T-helper 2 cell treated with Interferon-gamma antibody and Interleukin-4, amounts not matched to agents 5 μg/mL and 100 μg/mL, for 36 hours (primary cell): ENCODE measurements around the gene PAEP.
"Not testable (repeated sequence)": the region's sequence is repeated elsewhere in the genome, so short reads cannot be mapped to it uniquely, and the experiment has no call there.

Experiments used
- DNase-seq: peaks from one replicate; pipeline ENCODE4 v3.0.0; 2021; ENCODE audit warnings: low spot score
- H3K27ac Mint-ChIP-seq: one replicate; pipeline ENCODE4 v1.8.0; 2021; ENCODE audit warnings: mild to moderate bottlenecking, mixed read lengths
- H3K27me3 Mint-ChIP-seq: one replicate; pipeline ENCODE4 v1.8.0; 2021; ENCODE audit warnings: low read depth, mixed read lengths
- H3K36me3 Mint-ChIP-seq: one replicate; pipeline ENCODE4 v1.8.0; 2021; ENCODE audit warnings: low read depth, mixed read lengths
- H3K4me1 Mint-ChIP-seq: one replicate; pipeline ENCODE4 v1.8.0; 2021; ENCODE audit warnings: low read depth, mixed read lengths
- H3K4me3 Mint-ChIP-seq: one replicate; pipeline ENCODE4 v1.8.0; 2022; ENCODE audit warnings: mild to moderate bottlenecking, moderate library complexity, mixed read lengths
- H3K9me3 Mint-ChIP-seq: one replicate; pipeline ENCODE4 v1.8.0; 2021; ENCODE audit warnings: mixed read lengths

Gene PAEP

DNA sequence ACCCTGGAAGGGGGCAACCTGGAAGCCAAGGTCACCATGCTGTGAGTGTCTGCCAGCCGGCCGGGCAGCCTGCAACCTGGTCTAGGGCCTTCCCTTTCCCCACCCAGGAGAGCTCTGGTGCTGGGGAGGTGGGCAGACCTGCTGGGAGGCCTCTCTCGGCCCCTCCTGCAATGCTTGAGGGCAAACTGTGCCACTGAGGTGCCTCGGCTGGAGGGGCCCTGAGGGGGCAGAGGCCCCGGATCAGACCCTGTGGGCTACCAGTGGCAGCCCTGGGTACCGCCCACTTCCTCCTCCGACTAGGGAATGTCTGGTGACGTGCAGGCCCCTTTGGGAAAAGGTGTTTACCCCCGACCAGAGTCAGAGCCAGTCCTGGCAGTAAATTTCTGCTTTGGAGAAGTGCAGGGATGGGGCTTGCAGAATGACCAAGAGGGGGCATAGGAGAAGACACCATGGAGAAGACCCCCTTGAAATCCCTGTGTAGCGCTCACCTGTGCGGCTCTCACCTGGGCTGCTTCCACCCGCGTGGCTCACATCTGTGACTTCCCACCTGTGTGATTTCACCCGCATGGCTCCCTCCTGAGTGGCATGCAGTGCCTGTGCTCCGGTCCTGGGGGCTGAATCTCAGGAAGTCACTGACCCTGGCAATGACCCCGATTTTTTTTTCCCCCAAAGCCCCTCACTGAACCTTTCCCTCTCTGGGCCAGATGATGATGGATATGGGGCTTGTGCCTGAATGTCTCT lies 39.2 kb upstream of the PAEP start:
- no peak overlapping the region for H3K27ac Mint-ChIP-seq
- no peaks in the 10 kb centered on the region for H3K9me3 Mint-ChIP-seq
- no peak overlapping the region for H3K4me3 Mint-ChIP-seq
- H3K36me3 Mint-ChIP-seq, result no peaks in the 10 kb centered on the region
- no peaks in the 10 kb centered on the region for H3K4me1 Mint-ChIP-seq
- DNase-seq, result no peak
- H3K27me3 Mint-ChIP-seq, result peaks cover 9% of the 10 kb centered on the region

DNA sequence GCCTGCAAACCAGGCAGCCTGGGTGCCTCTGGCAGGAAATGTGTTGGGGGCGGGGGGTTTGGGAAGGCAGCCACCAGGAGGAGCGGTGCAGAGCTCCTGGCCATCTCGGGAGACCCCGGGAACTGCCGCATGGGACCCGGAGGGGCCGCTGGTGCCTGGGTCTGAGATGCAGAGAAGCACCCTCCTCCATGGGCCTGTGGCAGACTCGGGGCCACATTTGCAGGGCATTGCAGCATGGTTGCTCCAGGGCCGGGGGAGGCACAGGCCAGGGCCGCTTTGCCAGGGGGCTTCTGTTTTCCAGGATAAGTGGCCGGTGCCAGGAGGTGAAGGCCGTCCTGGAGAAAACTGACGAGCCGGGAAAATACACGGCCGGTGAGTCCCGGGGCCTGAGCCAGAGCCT lies 38.6 kb upstream of the PAEP start:
- no peak overlapping the region for H3K4me3 Mint-ChIP-seq

DNA sequence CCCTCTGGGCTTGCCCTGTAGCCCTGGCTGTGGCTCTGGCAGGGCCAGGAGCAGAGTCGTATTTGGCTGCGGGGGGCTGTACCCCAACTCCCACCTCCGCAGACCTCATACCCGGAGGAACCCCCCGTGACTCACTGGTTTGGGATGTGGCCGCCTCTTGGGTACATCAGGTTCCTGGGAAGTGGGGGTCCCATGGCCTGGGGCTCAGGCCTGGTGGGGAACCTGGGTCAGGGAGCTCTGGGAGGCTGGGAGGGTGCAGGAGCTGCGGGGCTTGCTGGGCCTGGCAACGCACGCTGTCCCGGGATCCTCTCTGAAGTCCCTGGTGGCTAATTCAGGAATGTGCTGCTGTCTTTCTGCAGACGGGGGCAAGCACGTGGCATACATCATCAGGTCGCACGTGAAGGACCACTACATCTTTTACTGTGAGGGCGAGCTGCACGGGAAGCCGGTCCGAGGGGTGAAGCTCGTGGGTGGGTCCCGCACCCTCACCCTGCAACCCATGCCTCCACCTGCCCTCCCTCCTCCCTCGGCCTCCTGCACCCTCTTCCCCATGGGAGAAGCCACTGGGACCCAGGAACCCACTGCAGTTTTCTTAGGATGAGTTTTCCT lies 37.9 kb upstream of the PAEP start:
- no peak for DNase-seq
- Mint-ChIP-seq H3K4me1 (no peaks in the 10 kb centered on the region), H3K4me3 (no peak overlapping the region), H3K27ac (no peak overlapping the region), H3K9me3 (no peaks in the 10 kb centered on the region), H3K27me3 (peaks cover 3% of the 10 kb centered on the region), H3K36me3 (no peaks in the 10 kb centered on the region)

More for the DNA sequence above, 38.6 kb upstream of the PAEP start:
- peaks cover 9% of the 10 kb centered on the region for H3K27me3 Mint-ChIP-seq
- DNase-seq, result no peak
- no peaks in the 10 kb centered on the region for H3K9me3 Mint-ChIP-seq
- H3K27ac Mint-ChIP-seq, result no peak overlapping the region
- H3K36me3 Mint-ChIP-seq, result no peaks in the 10 kb centered on the region
- H3K4me1 Mint-ChIP-seq, result no peaks in the 10 kb centered on the region

DNA sequence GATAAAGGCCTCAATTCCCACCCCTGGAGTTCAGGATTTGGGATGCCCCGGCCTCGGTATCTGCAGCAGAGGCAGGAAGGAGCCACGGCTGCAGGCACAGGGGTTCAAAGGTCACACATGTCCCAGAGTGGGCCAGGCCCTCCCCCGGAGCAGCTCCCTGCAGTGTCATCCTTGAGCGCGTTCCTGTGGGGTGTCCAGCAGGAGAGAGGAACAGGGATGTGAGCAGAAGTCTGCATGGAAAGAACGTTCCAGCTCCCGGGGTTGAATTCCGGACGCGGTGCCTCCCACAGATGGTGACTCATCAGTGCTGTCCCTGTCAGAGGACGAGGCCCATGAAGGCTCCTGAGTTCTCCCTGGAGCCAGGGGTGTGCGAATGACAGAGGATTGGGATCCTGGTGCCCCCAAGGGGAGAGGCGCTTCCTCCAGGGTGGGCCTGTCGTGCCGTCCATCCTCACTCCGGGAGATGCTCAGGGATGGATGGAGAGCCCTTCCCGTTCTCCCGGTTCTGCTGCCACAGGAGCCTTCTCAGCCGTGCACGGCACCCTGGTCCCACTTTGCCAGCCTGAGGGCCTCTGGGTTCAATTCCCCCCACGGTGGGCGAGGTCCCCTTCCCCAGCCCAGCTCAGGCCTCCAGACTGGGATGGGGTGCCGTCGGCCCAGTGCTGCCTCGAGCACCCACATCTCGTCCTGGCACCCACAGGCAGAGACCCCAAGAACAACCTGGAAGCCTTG lies 37.3 kb upstream of the PAEP start:
- Mint-ChIP-seq H3K4me3 (no peak overlapping the region), H3K4me1 (no peaks in the 10 kb centered on the region), H3K27ac (no peak overlapping the region), H3K9me3 (no peaks in the 10 kb centered on the region), H3K27me3 (peaks cover under 1% of the 10 kb centered on the region), H3K36me3 (no peaks in the 10 kb centered on the region)
- no peak for DNase-seq

DNA sequence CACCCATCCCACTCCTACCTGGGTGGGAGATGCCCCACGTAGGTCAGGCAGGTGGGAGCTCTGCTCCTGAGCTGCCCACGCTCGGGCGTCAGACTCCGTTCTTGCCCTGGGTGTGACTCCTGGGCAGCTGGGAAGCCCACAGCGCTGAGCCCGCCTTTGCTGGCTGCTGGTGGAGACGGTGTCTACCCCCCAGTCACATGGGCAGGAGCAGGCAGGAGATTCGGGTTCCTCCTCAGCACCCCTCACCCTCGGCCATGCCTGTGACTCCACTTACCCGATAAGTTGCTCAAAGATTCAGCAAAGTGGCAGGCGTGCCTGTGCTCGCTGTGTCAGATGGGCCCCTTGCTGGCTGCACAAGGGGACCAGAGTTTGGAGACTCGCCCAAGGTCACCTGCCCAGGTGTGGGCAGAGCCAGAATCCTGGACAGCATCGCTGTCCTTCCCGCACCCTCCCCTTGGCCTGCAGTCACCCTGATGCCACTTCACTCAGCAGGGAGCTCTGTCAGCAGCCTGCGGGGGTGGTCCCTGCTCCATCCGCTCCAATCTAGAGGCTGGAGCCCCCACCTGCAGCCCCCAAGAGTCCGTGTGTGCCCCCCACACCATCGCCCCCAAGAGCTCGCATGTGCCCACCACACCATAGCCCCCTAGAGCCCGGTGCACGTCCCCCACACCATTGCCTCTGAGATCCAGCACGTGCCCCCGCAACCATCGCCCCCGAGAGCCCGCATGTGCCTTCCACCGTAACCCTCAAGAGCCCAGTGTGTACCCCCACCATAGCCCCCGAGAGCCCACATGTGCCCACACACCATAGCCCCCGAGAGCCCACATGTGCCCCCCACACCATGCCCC lies 36.1 kb upstream of the PAEP start:
- Mint-ChIP-seq H3K36me3 (no peaks in the 10 kb centered on the region), H3K27me3 (no peaks in the 10 kb centered on the region), H3K9me3 (no peaks in the 10 kb centered on the region), H3K27ac (no peak overlapping the region), H3K4me3 (no peak overlapping the region), H3K4me1 (no peaks in the 10 kb centered on the region)
- no peak for DNase-seq

DNA sequence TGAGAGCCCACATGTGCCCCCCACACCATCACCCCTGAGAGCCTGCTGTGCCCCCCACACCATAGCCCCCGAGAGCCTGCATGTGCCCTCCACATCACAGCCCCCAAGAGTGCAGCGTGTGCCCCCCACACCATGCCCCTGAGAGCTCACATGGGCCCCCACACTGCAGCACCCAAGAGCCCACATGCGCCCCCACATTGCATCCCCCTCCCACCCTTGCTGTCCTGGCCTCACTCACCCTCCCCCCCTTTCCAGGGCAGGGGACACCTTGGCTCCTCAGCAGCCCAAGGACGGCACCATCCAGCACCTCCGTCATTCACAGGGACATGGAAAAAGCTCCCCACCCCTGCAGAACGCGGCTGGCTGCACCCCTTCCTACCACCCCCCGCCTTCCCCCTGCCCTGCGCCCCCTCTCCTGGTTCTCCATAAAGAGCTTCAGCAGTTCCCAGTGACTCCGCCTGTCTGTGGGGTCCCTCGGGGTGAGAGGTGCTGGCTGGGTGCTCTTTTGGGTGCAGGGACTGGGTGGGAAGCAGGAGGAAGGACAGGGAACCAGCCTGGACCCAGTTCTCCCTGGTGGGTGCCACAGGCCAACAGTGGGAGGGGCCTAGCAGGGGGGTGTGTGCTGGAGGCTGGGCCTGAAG lies 35.3 kb upstream of the PAEP start:
- Mint-ChIP-seq H3K27ac (no peak overlapping the region), H3K27me3 (no peaks in the 10 kb centered on the region)

DNA sequence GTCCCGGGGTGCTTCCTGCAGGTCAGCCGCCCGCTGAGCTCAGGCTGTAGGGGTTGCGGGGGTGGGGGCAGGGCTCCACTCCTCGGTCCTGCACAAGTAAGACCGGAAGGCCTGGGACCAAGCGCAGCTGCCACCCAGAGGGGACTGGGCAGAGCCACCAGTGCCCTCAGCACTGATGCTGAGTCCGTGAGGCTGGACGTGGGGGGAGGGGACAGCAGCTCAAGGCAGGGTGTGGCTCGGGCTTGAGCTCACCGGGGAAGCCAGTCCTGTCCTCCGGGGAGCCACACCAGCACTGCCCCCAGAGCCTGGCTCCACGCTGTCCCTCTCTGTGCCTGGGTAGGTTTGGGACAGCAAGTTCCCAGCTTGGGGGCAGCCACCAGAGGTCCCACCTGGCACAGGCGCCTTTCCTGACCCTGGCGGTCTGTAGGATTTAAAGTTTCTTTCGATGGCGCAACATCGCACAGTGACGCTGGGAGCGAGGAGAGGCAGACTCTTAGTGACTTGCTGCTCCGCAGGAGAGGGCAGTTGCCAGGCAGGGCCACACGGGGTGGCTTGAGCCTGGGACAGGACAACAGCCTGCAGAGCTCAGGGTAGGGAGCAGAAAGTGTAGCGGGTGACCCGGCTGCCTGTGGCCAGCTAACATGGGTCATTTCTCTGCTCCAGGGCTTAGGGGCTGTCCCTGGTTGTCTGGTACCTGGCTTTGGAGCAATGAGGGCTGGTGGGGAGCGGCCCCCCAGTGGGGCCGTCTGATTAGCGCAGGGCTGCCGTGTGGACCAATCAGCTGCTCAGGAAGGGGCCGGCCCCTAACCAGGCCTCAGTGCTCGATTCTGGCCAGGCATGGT lies 34.6 kb upstream of the PAEP start:
- H3K36me3 Mint-ChIP-seq, result no peaks in the 10 kb centered on the region
- no peak for DNase-seq
- H3K27ac Mint-ChIP-seq, result no peak overlapping the region
- H3K27me3 Mint-ChIP-seq, result no peaks in the 10 kb centered on the region
- H3K9me3 Mint-ChIP-seq, result no peaks in the 10 kb centered on the region
- H3K4me3 Mint-ChIP-seq, result no peak overlapping the region
- no peaks in the 10 kb centered on the region for H3K4me1 Mint-ChIP-seq

More for the DNA sequence above, 35.3 kb upstream of the PAEP start:
- no peaks in the 10 kb centered on the region for H3K9me3 Mint-ChIP-seq
- H3K4me1 Mint-ChIP-seq, result no peaks in the 10 kb centered on the region
- H3K4me3 Mint-ChIP-seq, result no peak overlapping the region
- no peak for DNase-seq
- no peaks in the 10 kb centered on the region for H3K36me3 Mint-ChIP-seq

DNA sequence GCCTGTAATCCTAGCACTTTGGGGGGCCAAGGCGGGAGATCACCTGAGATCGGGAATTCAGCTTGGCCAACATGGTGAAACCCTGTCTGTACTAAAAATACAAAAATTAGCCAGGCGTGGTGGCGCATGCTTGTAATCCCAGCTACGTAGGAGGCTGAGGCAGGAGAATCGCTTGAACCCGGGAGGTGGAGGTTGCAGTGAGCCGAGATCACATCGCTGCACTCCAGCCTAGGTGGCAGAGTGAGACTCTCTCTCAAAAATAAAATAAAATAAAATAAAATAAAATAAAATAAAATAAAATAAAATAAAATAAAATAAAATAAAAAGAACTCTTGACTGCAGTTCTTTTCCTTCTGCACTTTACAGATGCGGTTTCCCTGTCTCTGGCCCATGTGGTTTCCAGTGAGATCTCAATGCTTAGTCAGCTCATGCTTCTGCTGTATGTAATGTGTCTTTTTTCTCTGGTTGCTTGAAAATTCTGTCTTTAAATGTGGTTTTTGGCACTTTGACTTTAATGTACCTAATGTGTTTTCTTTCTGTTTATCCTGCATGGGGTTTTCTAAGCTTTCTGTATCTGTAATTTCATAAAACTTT lies 32.6 kb upstream of the PAEP start:
- H3K27me3 Mint-ChIP-seq, H3K9me3 Mint-ChIP-seq, DNase-seq, H3K4me1 Mint-ChIP-seq, H3K4me3 Mint-ChIP-seq, H3K36me3 Mint-ChIP-seq, H3K27ac Mint-ChIP-seq: not testable (repeated sequence)

DNA sequence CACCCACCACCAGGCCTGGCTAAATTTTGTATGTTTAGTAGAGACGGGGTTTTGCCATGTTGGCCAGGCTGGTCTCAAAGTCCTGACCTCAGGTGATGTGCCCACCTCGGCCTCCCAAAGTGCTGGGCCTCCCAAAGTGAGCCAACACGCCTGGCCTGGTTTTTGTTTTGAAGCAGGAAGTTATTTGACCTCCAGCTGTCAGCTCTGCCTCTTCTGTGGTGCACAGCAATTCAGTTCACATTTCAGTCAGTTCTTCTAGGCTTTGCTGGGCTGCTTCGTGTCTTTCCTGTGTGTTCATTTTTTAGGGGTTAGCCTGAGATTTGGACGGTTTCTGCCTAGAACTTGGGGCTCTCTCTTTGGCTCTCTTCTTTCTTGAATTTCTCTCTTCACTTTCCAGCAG lies 31.4 kb upstream of the PAEP start:
- Mint-ChIP-seq H3K36me3 (no peaks in the 10 kb centered on the region), H3K27ac (no peak overlapping the region), H3K4me3 (no peak overlapping the region), H3K4me1 (no peaks in the 10 kb centered on the region), H3K27me3 (peaks cover 4% of the 10 kb centered on the region), H3K9me3 (no peaks in the 10 kb centered on the region)
- DNase-seq, result no peak

DNA sequence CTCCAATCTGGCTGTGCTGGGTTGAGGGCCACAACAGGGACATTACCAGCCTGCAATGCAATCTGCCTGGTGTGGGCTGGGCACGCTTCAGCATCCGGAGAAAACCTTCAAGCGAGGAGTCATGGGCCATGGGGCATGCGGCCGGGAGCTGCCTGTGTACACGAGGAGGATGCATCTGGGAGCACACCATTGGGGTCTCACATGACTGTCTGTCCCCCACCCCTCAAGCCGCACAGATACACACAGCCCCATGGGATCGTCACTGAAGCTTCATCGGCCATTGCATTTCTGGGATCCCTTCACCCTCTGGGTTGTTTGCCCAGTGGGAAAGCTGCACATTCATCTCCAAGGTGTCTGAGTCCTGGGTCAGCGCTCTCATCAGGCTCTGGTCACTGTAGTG lies 30.5 kb upstream of the PAEP start:
- H3K9me3 Mint-ChIP-seq, result no peaks in the 10 kb centered on the region
- H3K36me3 Mint-ChIP-seq, result no peaks in the 10 kb centered on the region
- H3K27me3 Mint-ChIP-seq, result peaks cover 4% of the 10 kb centered on the region
- no peaks in the 10 kb centered on the region for H3K4me1 Mint-ChIP-seq
- DNase-seq, result no peak
- no peak overlapping the region for H3K4me3 Mint-ChIP-seq
- H3K27ac Mint-ChIP-seq, result no peak overlapping the region

DNA sequence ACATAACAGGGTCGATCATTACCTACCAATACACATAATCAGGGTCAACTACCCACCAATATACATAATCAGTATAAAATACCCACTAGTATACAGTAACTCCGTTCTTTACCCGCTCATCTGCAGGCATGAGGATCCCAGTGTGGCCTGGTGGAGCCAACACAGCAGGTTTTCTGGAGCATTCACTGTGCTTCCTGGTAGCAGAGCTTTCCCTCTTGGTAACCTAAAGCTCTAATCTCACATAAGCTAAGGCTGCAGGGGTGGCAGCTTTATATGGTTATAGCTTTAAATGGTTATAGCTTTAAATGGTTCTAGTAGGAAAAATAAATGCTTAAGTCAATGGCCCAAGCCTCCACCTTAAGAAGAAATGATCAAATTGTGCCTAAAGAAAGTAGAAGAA lies 28.4 kb upstream of the PAEP start:
- Mint-ChIP-seq H3K4me3 (no peak overlapping the region), H3K27me3 (peaks cover 4% of the 10 kb centered on the region), H3K36me3 (no peaks in the 10 kb centered on the region), H3K9me3 (no peaks in the 10 kb centered on the region), H3K4me1 (no peaks in the 10 kb centered on the region), H3K27ac (no peak overlapping the region)
- no peak for DNase-seq

DNA sequence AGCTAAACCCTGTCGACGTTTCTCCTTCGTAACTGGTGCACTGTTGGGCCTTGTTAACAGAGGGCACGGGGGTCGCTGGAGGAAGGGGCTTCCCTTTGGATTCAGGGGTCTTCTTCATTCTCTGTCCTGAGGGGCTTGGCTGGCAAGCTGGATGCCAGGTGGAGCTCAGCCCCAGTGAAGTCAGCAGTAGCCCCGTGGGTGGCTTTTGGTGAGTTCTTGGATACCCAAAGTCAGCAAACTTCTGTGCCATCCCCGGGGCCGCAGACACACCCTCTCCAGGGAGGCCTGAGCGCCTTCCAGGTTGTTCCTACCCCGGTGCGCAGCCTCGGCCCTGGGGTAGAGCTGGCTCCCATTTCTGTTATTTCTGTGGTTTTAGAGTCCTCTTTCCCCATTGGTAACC lies 27.9 kb upstream of the PAEP start:
- H3K27me3 Mint-ChIP-seq, result peaks cover 4% of the 10 kb centered on the region
- H3K36me3 Mint-ChIP-seq, result no peaks in the 10 kb centered on the region

More for the DNA sequence above, 27.9 kb upstream of the PAEP start:
- Mint-ChIP-seq H3K4me3 (no peak overlapping the region), H3K4me1 (no peaks in the 10 kb centered on the region), H3K27ac (no peak overlapping the region), H3K9me3 (no peaks in the 10 kb centered on the region)
- no peak for DNase-seq
